GM19351 (cell line): ENCODE results near the gene SLC34A1.
A peak's percentile ranks its signal among the peaks of the same experiment; 100 is the strongest.
"Not testable (repeated sequence)": the region's sequence is repeated elsewhere in the genome, so short reads cannot be mapped to it uniquely, and the experiment has no call there.

Source experiments
- ATAC-seq: cut with Tn5 transposase; IDR thresholded peaks from one replicate; pipeline ENCODE4 v1.9.1; 2021; ENCODE audit warnings: mild to moderate bottlenecking, moderate library complexity; ENCODE audit not compliant: unreplicated experiment

SLC34A1 gene

GRCh38 chr5:177355162-177355867 lies 28.9 kb upstream of the SLC34A1 start:
- ATAC-seq, result no peak

- no peak for ATAC-seq
Measured at GRCh38 chr5:177355868-177356168, 28.4 kb upstream of the SLC34A1 start.

- ATAC-seq, result no peak
Measured at GRCh38 chr5:177356746-177357145, 27.5 kb upstream of the SLC34A1 start.

GRCh38 chr5:177357146-177357458 lies 27.1 kb upstream of the SLC34A1 start:
- no peak for ATAC-seq

GRCh38 chr5:177357459-177358351 lies 26.5 kb upstream of the SLC34A1 start, which contains the start of gene RGS14:
TSS of gene RGS14 (plus strand) at chr5:177357924. CDS start at chr5:177358025, 101 bp downstream.
- ATAC-seq, result peak; percentile 92

- no peak for ATAC-seq
Measured at GRCh38 chr5:177358370-177358819, 25.8 kb upstream of the SLC34A1 start.

- no peak for ATAC-seq
Measured at GRCh38 chr5:177359451-177359851, 24.8 kb upstream of the SLC34A1 start.

GRCh38 chr5:177359860-177360259 lies 24.4 kb upstream of the SLC34A1 start:
- no peak for ATAC-seq

- ATAC-seq, result not testable (repeated sequence)
Measured at GRCh38 chr5:177360740-177361139, 23.5 kb upstream of the SLC34A1 start.

GRCh38 chr5:177361418-177362291 lies 22.6 kb upstream of the SLC34A1 start:
- ATAC-seq, result peak; percentile 23

- ATAC-seq, result no peak
Measured at GRCh38 chr5:177362292-177362609, 22.0 kb upstream of the SLC34A1 start.

- ATAC-seq, result no peak
Measured at GRCh38 chr5:177362610-177363507, 21.4 kb upstream of the SLC34A1 start.

- no peak for ATAC-seq
Measured at GRCh38 chr5:177363565-177363964, 20.7 kb upstream of the SLC34A1 start.

- ATAC-seq, result peak; percentile 38
Measured at GRCh38 chr5:177364159-177364962, 19.9 kb upstream of the SLC34A1 start.

- no peak for ATAC-seq
Measured at GRCh38 chr5:177365845-177366527, 18.2 kb upstream of the SLC34A1 start.

- no peak for ATAC-seq
Measured at GRCh38 chr5:177366528-177367322, 17.5 kb upstream of the SLC34A1 start.

- ATAC-seq, result no peak
Measured at GRCh38 chr5:177367323-177367848, 16.8 kb upstream of the SLC34A1 start.
